HUES6 (cell line): ENCODE data around the gene HIPK2.
"Not testable (repeated sequence)": the region's sequence is repeated elsewhere in the genome, so short reads cannot be mapped to it uniquely, and the experiment has no call there.

Experiments used
- H3K27ac ChIP-seq: 2 replicates; pipeline ENCODE4 v1.7.0; 2013; ENCODE audit warnings: low read depth, mild to moderate bottlenecking, low read length, inconsistent platforms
- H3K27me3 ChIP-seq: 2 replicates; pipeline ENCODE4 v1.6.1; 2013; ENCODE audit warnings: low read length; ENCODE audit not compliant: control insufficient read depth, insufficient read depth
- H3K36me3 ChIP-seq: 2 replicates; pipeline ENCODE4 v1.6.1; 2013; ENCODE audit warnings: low read length; ENCODE audit not compliant: control insufficient read depth, insufficient read depth
- H3K4me1 ChIP-seq: 2 replicates; pipeline ENCODE4 v1.6.1; 2013; ENCODE audit warnings: low read length; ENCODE audit not compliant: control insufficient read depth, insufficient read depth
- H3K4me3 ChIP-seq: 2 replicates; pipeline ENCODE4 v1.5.1; 2013; ENCODE audit warnings: low read depth, low read length
- H3K9ac ChIP-seq: one replicate; pipeline ENCODE4 v1.6.1; 2013; ENCODE audit warnings: mild to moderate bottlenecking, low read length
- H3K9me3 ChIP-seq: 2 replicates; pipeline ENCODE4 v1.6.1; 2013; ENCODE audit warnings: low read depth, low read length; ENCODE audit not compliant: control insufficient read depth, insufficient read depth

Gene HIPK2

GRCh38 chr7:139566075-139566474 is 211.7 kb downstream of the HIPK2 start:
- no peaks in the 10 kb centered on the region for H3K36me3 ChIP-seq
- no peak overlapping the region for H3K27ac ChIP-seq
- no peaks in the 10 kb centered on the region for H3K9me3 ChIP-seq
- H3K4me3 ChIP-seq, result no peak overlapping the region
- H3K27me3 ChIP-seq, result no peaks in the 10 kb centered on the region
- H3K9ac ChIP-seq, result no peak overlapping the region
- peaks cover 28% of the 10 kb centered on the region; the same call in 1 of the 2 replicates for H3K4me1 ChIP-seq

DNA sequence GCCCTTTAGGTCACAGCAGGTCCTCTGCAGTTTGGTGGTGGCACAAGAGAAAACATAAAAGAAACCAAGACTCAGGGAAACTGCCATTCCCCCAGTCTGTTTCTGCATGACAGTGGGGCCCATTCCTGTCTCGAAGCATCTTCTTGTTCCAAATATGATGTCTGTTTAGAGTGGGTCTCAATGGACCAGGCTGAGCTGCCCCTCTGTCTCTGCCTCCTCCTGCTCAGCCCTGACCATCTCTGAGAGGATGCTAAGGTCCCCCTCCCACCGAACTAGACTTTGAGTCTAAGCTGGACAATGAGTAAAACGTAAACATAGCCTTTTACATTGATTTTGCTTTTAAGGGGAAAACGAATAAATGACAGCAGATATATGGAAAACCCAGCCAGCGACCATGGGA is 213.9 kb downstream of the HIPK2 start:
- no peak overlapping the region for H3K27ac ChIP-seq
- peaks cover 24% of the 10 kb centered on the region; the same call in 1 of the 2 replicates for H3K4me1 ChIP-seq
- H3K9ac ChIP-seq, result no peak overlapping the region
- no peaks in the 10 kb centered on the region for H3K9me3 ChIP-seq
- H3K27me3 ChIP-seq, result no peaks in the 10 kb centered on the region
- H3K4me3 ChIP-seq, result no peak overlapping the region
- no peaks in the 10 kb centered on the region for H3K36me3 ChIP-seq

DNA sequence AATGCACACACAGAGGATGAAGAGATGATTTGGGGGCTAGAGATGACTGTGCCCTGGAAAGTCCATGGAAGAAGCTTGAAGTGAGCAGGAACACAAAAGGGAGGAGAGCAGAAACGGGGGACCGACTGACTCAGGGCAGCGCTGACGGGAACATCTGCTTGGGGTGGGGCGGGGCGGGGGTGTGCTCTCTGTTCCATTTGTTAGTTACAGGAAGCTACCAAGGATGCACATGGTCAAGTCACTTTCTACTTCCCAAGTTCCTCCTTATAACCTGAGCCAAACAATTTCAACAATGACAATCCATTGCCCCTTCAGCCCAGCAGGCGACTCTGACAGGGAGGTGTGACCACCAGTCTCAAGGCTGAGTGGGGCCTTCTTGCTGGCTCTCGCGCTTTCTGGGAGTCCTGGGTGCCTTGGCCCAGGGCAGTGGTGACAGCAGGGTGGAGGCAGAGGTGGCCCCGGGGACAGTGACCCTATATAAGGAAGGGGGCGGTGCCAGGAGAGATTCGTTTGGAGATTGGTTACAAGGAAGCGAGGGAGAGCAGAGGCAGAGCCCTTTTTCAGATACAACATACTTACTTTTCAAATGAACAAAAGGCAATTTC is 214.7 kb downstream of the HIPK2 start:
- H3K36me3 ChIP-seq, result no peaks in the 10 kb centered on the region
- H3K9ac ChIP-seq, result no peak overlapping the region
- H3K27me3 ChIP-seq, result no peaks in the 10 kb centered on the region
- peaks cover 24% of the 10 kb centered on the region; the same call in 1 of the 2 replicates for H3K4me1 ChIP-seq
- H3K27ac ChIP-seq, result no peak overlapping the region
- H3K4me3 ChIP-seq, result no peak overlapping the region
- H3K9me3 ChIP-seq, result no peaks in the 10 kb centered on the region

DNA sequence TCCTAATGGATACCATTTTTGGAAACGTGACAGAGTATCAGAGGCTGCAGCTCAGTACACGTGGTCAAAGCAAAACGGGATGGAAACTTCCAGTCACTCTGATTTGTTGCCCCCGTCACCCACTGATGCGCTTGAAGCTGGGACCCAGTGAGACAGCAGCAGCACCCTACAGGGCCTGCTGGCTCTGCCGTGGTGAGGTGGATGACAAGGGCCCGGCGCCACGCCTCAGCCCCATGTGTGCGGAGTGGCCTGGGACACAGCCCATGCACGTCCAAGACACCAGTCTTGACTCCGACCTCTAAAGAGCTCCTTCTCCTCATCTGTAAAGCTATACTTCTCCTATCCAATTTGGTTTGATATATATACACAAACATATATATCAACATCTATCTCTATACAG is 215.3 kb downstream of the HIPK2 start:
- no peaks in the 10 kb centered on the region for H3K27me3 ChIP-seq
- no peak overlapping the region for H3K4me3 ChIP-seq
- H3K36me3 ChIP-seq, result no peaks in the 10 kb centered on the region
- no peak overlapping the region for H3K27ac ChIP-seq
- H3K9me3 ChIP-seq, result no peaks in the 10 kb centered on the region
- peaks cover 22% of the 10 kb centered on the region; the same call in 1 of the 2 replicates for H3K4me1 ChIP-seq
- no peak overlapping the region for H3K9ac ChIP-seq

- peaks cover 10% of the 10 kb centered on the region; the same call in 1 of the 2 replicates for H3K4me1 ChIP-seq
- no peak overlapping the region for H3K4me3 ChIP-seq
- H3K27ac ChIP-seq, result no peak overlapping the region
- no peaks in the 10 kb centered on the region for H3K36me3 ChIP-seq
- no peaks in the 10 kb centered on the region for H3K27me3 ChIP-seq
- H3K9ac ChIP-seq, result no peak overlapping the region
- H3K9me3 ChIP-seq, result no peaks in the 10 kb centered on the region
These were observed 217.1 kb downstream of the HIPK2 start for GRCh38 chr7:139560678-139561077.

- Histone ChIP-seq H3K4me1 (peaks cover 10% of the 10 kb centered on the region; the same call in 1 of the 2 replicates), H3K4me3 (no peak overlapping the region), H3K27me3 (no peaks in the 10 kb centered on the region), H3K36me3 (no peaks in the 10 kb centered on the region), H3K9me3 (peaks cover 1% of the 10 kb centered on the region; the same call in 1 of the 2 replicates), H3K9ac (no peak overlapping the region), H3K27ac (no peak overlapping the region)
These were observed 217.6 kb downstream of the HIPK2 start for GRCh38 chr7:139560199-139560598.

GRCh38 chr7:139559364-139560105 is 218.3 kb downstream of the HIPK2 start:
- H3K9me3 ChIP-seq, result peaks cover 5% of the 10 kb centered on the region; the same call in 1 of the 2 replicates
- H3K4me3 ChIP-seq, result no peak overlapping the region
- no peaks in the 10 kb centered on the region for H3K27me3 ChIP-seq
- no peak overlapping the region for H3K9ac ChIP-seq
- H3K4me1 ChIP-seq, result peaks cover 10% of the 10 kb centered on the region
- no peaks in the 10 kb centered on the region for H3K36me3 ChIP-seq
- no peak overlapping the region for H3K27ac ChIP-seq

GRCh38 chr7:139557857-139558581 is 219.8 kb downstream of the HIPK2 start:
- H3K27ac ChIP-seq, result no peak overlapping the region
- H3K4me1 ChIP-seq, result peaks cover 4% of the 10 kb centered on the region
- no peaks in the 10 kb centered on the region for H3K27me3 ChIP-seq
- peaks cover 5% of the 10 kb centered on the region; the same call in 1 of the 2 replicates for H3K9me3 ChIP-seq
- H3K36me3 ChIP-seq, result no peaks in the 10 kb centered on the region
- H3K4me3 ChIP-seq, result no peak overlapping the region
- no peak overlapping the region for H3K9ac ChIP-seq

GRCh38 chr7:139553991-139554700 is 223.7 kb downstream of the HIPK2 start:
- H3K27ac ChIP-seq, H3K27me3 ChIP-seq, H3K9ac ChIP-seq, H3K4me1 ChIP-seq, H3K4me3 ChIP-seq, H3K9me3 ChIP-seq, H3K36me3 ChIP-seq: not testable (repeated sequence)

GRCh38 chr7:139548302-139549028 is 229.3 kb downstream of the HIPK2 start:
- no peaks in the 10 kb centered on the region for H3K9me3 ChIP-seq
- H3K9ac ChIP-seq, result no peak overlapping the region
- no peak overlapping the region for H3K27ac ChIP-seq
- no peaks in the 10 kb centered on the region for H3K27me3 ChIP-seq
- H3K36me3 ChIP-seq, result no peaks in the 10 kb centered on the region
- no peak overlapping the region for H3K4me3 ChIP-seq
- H3K4me1 ChIP-seq, result no peaks in the 10 kb centered on the region
